CD4-positive, alpha-beta T cell treated with Interleukin-21 for 1 hour (primary cell): Measurements from ENCODE around the gene LTA.

Experiments
- DNase-seq: peaks from one replicate; pipeline ENCODE4 v3.0.0-alpha.2; 2020

LTA gene, protein sequence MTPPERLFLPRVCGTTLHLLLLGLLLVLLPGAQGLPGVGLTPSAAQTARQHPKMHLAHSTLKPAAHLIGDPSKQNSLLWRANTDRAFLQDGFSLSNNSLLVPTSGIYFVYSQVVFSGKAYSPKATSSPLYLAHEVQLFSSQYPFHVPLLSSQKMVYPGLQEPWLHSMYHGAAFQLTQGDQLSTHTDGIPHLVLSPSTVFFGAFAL

DNA sequence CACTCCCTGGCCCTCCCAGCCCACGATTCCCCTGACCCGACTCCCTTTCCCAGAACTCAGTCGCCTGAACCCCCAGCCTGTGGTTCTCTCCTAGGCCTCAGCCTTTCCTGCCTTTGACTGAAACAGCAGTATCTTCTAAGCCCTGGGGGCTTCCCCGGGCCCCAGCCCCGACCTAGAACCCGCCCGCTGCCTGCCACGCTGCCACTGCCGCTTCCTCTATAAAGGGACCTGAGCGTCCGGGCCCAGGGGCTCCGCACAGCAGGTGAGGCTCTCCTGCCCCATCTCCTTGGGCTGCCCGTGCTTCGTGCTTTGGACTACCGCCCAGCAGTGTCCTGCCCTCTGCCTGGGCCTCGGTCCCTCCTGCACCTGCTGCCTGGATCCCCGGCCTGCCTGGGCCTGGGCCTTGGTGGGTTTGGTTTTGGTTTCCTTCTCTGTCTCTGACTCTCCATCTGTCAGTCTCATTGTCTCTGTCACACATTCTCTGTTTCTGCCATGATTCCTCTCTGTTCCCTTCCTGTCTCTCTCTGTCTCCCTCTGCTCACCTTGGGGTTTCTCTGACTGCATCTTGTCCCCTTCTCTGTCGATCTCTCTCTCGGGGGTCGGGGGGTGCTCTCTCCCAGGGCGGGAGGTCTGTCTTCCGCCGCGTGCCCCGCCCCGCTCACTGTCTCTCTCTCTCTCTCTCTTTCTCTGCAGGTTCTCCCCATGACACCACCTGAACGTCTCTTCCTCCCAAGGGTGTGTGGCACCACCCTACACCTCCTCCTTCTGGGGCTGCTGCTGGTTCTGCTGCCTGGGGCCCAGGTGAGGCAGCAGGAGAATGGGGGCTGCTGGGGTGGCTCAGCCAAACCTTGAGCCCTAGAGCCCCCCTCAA lies at the start of gene LTA:
TSS of gene LTA (plus strand) at position 249 of the 871 bp plus-strand sequence. CDS start at position 703, 454 bp downstream.
- peak; percentile 83 for DNase-seq

DNA sequence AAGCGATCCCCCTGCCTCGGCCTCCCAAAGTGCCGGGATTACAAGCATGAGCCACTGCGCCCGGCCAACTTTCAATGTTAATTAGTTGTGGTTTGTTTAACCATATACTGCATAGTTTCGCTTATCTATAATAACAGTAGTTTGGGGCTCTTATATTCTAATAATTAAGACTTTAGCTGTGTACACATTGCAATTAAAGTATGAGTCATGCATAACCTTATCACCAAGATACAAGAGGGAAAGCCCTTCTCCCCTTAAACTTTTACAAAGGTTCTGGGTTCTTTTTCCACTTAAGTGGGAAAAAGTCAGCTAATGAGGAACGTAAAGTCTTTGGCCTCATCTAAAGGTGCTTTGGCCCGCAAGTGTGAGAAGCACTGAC lies 46.5 kb upstream of the LTA start:
- DNase-seq = no peak

DNA sequence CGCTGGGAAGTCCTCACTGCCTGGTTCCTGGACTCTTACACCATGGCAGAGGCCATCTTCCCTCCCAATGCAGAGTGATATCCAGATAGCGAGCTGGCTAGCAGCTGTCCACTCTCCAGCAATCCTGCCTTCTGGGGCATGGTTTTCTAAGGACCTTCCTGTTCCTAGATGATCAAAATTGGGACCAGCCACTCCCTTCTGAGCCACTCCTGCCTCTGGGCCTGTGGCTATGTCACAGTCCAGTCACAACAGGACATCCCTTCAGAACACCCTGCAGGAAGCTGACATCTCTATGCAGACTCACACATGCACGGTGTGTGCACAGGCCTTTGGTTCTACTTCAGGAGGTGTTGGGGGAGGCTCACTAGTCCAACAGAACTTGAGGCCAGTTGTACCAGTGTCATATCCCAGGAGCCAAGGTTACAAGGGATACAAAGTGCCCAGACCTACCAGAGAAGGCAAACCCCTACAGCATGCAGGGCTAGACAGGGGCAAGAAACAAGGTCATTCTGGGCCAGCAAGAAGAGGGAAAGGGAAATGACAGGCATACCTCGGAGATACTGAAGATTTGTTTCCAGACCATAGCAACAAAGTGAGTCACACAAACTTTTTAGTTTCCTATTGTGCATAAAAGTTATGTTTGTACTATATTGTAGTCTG lies 46.0 kb upstream of the LTA start:
- DNase-seq = no peak

DNA sequence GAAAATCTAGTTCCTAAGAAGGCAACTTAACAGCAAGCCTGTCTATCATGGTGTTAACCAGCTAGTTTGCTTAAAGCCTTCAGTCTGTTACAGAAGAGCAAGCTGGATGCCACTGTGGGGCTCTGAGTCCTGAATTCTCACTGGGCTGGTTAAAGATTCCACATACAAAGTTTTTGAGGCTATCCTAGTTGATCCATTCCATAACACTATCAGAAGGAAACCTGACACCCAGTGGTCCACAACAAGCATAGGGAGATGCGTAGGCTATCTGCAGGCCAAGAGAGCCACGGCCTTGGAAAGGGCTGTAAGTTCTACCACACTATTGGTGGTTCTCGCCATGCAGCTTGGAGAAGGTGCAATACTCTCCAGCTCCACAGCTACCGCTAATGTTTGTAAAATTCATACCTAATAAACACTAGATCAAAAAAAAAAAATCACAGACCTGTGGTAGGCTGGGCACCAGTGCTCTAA lies 43.7 kb upstream of the LTA start:
- DNase-seq = no peak

DNA sequence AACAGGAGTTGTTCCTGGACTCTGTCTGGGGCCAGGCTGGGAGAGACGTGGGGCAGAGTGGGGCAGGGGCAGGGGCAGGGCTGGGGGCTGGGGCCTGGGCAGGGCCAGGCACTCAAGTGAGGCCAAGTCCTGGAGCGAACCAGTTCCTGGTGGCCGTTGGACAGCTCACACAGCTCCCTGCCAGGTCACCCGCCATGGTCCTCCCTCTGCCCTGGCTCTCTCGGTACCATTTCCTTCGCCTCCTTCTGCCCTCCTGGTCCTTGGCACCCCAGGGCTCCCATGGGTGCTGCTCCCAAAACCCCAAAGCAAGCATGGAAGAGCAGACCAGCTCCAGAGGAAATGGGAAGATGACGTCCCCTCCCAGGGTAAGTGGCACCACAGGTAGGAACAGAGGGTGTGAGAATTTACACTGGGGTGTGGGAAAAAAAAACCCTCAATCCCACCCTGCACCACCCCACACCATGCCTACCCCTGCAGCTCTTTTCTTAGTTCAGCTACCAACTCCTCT lies 43.2 kb upstream of the LTA start, which contains the start of gene MCCD1:
TSS of gene MCCD1 (plus strand) at position 142 of the 508 bp plus-strand sequence. CDS start at position 195, 53 bp downstream.
- no peak for DNase-seq

DNA sequence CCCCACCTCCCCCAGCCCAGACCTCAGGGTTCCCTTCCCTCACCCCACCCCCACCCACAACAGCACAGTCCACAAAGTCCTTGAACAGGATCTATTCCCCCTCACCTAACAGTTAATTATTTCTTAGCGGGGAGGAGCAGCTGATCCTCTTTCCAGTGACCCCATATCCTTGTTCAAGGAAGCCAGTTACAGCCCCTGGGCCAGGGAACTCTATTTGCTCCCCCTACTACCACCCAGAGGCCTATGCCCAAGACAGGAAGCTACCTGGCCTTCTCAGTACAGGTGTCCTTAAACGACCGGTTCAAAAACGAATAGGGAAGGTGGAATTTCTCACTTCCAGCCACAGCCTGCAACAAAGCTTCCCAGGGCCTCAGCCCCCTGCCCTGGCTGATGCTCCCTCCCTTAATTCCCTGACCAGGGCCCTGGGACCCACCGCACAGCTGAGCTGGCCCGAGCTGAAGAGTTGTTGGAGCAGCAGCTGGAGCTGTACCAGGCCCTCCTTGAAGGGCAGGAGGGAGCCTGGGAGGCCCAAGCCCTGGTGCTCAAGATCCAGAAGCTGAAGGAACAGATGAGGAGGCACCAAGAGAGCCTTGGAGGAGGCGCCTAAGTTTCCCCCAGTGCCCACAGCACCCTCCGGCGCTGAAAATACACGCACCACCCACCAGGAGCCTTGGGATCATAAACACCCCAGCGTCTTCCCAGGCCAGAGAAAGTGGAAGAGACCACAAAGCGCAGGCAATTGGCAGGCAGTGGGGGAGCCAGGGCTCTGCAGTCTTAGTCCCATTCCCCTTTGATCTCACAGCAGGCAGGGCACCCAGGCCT lies 42.5 kb upstream of the LTA start:
- no peak for DNase-seq

DNA sequence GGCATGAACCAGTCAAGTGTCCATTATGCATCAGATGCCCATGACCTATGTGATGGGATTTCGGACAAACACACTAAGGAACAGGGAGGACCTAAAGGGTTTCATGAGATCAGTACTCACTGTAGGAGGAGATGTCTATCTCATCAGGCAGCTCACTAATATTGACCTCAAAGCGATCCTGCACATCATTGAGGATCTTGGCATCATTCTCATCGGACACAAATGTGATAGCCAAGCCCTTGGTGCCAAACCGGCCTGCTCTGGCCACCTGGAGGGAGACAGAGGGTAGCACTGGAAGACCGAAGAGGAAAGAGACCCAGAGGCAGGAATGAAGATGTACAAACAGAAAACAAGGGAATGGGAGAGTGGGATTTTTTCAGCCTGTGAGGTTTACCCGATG lies 41.4 kb upstream of the LTA start:
- no peak for DNase-seq

DNA sequence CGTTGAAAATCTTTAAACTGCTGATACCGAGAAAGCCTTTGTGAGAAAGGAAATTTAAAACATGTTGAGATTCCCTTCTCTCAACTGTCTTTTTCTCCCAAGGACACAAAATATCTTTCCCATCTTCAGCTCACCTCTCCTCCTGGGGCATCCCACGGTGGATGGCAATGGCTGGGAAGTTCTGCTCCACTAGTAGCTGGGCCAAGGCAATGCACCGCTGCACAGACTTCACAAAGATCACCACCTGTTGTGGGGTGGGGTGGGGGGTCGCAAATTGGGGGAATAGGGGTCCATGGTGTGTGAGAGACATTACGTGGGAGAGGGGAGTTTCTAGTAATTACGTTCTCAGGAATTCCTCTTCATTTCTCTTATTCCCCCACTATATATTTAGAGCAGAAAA lies 40.9 kb upstream of the LTA start:
- no peak for DNase-seq

DNA sequence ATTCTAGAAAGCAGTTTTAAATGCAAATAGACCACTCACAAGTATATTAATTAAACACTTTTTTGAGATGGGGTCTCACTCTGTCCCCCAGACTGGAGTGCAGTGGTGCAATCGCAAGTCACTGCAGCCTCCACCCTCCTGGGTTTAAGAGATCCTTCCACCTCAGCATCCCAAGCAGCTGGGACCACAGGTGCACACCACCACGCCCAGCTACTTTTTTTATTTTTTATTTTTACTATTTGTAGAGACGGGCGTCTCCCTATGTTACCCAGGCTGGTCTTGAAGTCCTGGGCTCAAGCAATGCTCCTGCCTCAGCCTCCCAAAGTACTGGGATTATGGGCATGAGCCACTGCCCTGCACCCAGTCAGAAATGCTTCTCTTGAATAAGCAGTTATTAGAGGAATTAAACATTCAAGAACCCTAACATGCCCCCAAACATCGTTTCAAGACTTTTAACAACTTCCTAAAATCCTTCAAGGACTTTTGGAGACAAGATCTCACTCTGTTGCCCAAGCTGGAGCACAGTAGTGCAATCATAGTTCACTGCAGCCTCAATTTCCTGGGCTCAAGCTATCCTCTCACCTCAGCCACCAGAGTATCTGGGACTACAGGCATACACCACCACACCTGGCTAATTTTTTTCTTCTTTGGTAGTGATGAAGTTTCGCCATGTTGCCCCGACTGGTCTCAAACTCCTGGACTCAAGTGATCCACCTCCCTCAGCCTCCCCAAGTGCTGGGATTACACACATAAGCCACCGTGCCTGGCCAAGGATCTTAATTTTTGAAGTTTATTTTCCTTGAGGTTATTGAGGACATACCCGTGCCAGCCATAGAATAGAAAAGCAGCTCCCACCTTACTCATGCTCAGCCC lies 40.1 kb upstream of the LTA start:
- no peak for DNase-seq

DNA sequence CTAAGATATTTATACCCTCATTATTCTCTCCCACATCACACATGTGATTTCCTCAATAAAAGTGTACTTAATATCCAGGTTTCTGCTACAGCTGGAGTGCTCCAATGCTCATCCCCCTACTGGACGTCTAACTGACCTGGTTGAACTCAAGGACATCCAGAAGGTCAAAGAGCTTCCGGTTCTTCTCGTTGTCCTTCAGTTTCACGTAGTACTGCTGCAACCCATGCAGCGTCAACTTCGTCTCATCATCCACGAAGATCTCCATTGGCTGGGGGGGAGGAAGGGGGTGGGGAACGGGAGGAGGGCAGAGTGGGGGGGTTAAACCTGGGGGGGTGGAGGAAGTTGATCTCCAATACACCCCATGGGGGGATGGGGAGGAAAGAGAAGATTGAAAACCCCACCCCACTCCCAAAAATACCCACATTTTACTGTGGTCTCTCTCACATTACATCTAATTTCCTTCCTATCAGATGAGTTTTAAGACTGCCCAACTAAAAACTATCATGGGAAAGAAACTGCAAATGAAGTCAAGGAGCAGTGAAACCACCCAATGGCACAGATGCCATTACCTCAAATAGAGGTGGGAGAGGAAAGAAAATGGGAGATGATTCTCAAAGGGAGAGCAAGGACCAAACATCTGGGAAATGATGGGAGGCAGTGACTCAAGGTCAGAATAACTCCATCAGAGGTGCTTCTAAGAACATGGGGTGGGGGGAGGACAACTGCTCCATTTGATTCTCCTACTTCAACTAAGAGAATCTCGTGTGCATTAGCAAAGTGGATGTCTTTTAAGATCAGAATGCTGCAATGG lies 39.2 kb upstream of the LTA start:
- DNase-seq = no peak

DNA sequence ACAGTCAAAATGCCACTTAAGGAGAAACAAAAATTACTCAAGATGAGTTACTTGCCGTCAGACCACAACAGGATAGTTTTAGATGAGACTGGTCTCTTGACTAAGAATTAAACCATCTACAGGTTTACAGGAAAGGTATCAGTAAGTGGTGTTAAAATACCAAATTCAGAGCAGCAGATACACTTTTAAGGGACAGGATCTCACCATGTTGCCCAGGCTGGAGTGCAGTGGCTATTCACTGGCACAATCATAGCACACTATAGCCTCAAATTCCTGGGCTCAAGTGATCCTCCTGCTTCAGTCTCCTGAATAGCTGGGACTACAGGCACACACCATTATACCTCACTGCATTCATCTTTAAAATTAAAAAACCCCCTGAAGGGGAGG lies 38.6 kb upstream of the LTA start:
- no peak for DNase-seq

DNA sequence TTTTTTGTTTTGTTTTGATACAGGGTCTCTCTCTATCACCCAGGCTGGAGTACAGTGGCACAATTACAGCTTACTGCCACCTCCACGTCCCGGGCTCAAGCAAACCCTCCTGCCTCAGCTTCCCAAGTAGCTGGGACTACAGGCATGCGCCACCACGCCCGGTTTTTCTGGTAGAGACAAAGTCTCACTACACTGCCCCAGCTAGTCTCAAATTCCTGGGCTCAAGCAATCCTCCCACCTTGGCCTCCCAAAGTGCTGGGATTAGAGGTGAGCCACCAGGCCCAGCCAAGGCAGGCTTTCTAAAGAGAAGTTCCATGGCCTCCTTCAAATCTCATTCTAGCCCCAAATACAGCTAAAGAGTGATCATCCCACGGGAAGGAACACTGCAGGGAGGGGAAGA lies 38.1 kb upstream of the LTA start:
- no peak for DNase-seq

DNA sequence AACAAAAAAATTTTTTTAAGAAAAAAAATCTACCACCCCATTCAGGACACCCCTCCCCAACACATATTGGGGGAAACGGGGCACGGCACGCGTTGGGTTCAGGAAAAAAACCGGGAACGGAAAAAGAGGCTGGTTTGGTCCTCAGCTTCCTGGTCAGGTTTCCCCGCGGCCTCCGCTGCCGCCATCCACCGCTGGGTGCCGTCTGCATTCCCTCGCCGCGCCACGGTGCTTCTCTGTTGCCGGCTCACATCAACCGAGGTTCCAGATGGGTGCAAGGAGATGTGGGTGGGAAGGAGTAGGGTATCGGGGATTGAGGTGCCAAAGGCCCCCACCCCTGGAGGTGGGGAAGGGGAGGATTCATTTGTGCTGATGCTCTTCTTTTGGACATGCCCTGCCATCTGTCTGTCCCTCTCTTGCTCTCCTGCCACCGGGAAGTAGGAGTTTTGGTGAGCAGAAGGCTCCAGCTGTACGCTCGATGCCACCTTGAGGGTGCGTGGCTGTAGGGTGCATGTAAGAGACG lies 37.5 kb upstream of the LTA start:
- no peak for DNase-seq

DNA sequence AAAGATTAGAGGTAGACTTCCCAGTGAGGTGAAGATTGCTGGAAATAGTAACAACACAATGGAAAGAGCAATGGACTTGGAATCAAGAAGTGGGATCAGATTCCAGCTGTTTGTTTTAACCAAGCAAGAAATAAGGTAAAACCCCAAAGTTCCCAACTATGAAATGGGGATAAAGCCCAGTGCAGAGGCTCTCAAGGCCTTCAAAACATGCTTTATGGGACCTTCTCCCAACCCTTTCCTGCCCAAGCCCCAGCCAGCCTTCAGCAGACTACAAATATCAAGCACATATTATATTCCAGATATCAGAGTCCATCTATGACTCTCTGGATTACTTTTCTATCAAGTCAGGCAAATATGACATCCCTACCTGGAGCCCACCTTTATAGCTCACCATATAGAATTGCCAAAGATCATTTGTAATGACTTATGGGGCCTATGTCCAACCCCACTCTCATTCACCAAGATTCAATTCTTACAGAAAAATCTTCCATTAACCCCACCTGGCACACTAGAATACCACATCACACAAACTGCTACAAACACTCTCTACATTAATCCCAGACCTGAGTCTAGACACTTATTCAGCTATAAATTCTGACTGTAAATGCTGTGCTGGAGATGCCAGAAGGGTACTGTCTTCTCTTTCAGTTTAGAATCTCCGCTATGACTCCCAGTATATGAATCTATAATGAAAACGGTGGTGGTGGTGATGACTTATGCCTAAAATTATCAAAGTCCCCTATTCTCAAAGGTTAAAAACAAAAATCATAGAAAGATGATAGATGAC lies 36.4 kb upstream of the LTA start:
- DNase-seq = no peak

DNA sequence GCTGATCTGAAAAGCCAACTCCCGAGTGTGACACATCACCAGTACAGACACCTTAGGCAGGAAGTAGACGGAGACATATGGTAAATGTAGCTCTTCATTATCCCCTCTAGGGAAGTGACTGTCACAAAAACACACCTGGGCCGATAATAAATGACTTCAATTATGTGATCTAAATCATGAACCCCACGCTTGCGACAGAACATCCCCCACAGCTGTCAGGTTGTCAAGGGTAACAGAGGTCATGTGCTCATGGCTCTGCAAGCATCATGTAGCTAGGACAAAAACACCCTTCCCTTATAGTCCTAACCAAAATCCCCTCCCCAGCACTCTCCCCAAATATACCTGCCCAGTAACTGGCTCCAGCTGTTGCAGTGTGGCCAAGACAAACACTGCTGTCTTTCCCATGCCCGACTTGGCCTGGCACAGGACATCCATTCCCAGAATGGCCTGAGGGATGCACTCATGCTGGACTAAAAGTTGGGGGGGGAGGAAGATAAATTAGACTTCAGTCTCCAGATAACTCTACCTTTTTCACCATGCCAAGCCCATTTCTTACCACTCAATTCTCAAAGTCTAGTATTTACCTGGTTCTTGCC lies 33.2 kb upstream of the LTA start:
- DNase-seq = peak; percentile 47

DNA sequence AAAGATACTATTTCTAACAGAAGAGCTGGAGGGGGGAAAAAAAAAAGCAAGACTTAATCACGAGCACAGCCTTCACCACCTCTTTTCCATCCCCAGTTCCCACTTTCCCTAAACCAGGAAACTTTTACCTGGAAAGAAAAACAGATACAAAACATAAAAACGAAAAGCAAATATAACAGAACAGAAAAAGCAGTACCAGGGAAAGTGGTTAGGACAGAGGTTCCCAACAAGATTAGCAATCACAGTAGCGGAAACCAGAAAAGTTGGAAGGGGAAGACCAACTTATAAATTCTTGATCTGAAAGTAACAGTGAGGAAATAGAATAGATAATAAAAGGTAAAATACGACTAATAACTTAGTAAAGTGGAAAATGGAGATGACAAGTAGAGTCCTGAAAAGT lies 31.4 kb upstream of the LTA start:
- no peak for DNase-seq

DNA sequence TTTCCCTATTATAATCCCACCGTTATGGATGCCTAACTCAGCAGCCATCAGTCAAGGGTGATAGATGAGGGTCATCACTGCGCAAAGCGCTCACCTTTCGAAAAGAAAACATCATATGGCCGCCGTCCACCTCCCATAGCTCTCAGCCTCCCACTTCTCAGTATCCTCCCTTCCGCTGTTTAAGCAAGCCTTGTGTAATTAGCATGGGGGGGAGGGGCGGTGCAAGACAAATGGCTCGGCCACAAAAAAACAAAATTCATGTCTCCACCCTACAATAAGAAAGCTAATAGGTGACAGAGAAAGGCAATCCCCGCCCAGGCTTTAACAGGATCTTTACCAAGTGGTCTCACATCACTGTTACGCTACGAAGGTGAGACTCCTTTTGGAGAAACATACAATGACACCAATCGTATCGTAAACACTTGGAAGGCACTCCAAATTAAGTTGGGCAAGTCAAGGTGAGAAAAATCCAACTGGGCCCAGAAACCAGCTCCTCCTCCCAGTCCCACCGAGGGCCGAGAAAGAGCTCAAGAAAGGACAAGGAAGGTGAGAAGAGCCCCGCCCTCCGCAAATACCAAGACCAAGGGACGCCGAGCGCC lies 30.9 kb upstream of the LTA start:
- DNase-seq = peak; percentile 85

DNA sequence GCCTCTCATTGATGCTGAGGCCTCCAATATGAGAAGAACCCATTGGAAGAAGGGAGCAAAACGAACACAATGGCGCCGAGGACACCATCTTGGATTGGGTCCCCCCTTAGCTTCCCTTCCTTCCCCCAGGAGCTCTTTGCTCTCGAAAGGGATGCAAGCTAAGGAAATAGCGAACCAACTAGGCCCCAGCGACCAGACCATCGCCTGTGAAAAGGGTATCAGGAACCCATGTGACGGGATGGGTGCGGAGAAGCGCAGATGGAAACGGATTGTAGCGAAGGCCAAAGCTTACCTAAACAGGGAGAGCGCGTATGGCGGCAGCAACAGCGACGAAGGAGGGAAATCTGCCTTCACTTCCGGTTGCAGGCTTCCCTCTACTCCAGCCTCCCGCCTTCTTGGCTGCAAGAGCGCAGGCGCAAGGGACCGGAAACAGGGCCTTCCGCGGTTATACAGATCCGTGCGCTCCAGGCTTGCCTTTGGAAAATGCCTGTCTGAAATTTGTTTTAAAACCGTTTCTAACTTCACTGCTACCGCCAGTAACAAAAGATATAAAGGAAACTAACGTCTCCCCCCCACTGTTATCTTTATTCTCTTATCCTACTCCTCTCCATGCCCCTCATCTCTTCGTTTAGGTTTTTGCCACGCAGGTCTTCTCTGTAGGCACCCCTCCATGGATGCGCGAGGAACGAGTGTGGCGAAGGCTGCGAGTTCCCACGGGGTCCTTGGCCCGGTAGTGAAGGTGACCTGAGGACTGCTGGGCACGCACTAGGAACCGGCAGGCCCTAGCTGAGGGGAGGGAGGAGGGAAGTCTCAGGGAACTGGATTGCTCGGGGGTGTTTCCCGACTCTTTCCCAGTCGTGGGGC lies 30.2 kb upstream of the LTA start, which contains the start of gene DDX39B:
TSS of gene DDX39B (minus strand) at position 346 of the 864 bp plus-strand sequence. CDS start 1,471 bp downstream, outside the sequence.
- peak; percentile 96 for DNase-seq
